GM18511 (cell line): ENCODE results near the gene FRY.

Experiments used
- ATAC-seq: cut with Tn5 transposase; IDR thresholded peaks from one replicate; pipeline ENCODE4 v1.9.1; 2021; ENCODE audit warnings: mild to moderate bottlenecking, moderate library complexity; ENCODE audit not compliant: unreplicated experiment

Gene FRY

DNA sequence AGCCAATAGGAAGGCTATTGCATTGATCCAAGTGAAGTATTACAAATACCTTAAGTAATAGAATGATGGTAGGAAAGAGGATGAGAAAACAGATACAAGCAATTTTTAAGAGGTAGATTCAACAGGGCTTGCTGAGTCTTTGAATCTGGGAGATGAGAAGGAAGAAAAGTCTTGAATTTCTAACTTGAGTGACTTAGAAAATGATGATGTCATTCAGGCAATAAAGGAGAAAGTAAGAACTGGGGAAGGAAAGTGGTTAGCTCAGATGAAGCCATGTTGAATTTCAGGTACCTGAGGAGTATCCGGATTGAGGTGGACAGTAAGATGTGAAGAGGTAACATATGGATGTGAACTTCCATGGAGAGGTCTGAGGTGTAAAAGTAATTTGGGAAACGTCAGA, 15.5 kb upstream of the FRY start:
- ATAC-seq, result no peak

DNA sequence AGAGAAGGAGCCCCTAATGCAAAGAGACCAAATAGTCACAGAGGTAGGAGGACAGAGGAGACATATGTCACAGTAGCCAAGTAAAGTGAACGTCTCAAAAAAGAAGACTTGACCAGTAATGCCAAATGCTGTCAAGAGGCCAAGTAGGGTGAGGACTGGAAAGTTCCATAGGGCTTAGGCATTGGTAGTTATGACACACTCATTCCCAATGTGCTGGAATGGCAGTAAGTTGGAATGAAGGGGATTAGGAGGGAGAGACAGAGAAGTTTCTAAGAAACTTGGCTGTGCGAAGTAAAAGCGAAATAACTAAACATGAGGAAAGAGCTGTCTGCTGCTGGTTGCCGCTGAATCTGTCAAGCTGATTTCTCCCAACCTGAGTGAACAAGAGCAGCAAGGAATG, 14.9 kb upstream of the FRY start:
- no peak for ATAC-seq

DNA sequence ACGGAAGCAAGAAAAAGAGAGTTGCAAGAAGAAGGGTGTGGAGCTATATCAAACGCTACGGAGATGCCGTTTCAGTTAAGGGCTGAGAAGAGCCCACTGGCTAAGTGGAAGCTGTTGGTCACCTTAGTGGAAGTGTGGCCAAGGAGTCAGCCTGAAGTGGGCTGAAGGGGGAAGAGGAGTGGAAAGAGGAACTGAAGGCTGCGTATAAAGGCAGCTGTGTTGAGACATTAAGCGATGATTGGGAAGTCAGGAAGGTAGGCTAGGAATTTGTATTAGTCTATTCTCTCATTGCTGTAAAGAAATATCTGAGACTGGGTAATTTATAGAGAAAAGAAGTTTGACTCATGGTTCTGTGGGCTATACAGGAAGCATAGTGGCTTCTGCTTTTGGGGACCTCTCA, 14.1 kb upstream of the FRY start:
- no peak for ATAC-seq

DNA sequence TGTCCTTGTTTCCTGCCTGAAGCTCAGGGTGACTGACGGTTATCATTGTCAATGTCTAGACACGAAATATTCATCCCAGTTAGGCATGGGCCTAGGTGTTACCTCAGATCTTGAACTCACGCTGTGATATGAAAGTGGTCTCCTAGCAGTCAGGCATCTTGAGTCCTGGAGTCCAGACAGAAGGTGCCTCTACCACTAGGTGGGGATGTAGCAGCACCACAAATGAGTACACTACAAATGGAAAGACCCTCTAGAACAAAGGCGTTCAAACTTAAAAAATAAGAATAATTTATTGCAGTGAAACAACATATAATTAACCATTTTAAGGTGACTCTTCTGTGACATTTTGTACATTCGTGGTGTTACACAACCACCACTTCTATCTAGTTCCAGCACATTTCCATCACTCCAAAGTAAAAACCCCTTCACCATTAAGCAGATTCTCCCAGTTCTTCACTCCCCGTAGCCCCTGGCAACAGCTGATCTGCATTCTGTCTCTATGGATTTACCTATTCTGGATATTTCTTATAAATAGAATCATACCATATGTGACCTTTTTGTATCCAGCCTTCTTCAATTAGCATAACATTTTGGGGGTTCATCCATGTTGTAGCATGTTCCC, 11.9 kb upstream of the FRY start:
- peak; percentile 78 for ATAC-seq

DNA sequence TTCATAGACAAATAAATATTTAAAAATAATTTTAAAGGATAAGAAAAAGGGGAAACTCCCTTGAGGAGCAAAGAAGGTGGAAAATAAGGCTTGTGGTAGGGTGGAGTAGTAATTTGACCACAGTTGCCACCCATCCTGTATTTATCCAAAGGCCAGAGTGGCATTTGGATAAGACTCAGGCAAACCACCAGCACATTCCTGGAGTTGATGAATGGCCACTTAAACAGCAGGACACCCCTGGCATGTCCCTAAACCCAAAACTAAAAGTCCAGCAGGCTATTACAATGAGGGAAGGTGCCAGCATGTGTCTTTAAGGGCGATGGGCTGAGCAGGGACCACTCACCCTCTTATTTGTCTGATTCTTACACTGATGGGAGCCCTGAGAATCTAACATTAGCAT, 9.8 kb upstream of the FRY start:
- ATAC-seq, result no peak

DNA sequence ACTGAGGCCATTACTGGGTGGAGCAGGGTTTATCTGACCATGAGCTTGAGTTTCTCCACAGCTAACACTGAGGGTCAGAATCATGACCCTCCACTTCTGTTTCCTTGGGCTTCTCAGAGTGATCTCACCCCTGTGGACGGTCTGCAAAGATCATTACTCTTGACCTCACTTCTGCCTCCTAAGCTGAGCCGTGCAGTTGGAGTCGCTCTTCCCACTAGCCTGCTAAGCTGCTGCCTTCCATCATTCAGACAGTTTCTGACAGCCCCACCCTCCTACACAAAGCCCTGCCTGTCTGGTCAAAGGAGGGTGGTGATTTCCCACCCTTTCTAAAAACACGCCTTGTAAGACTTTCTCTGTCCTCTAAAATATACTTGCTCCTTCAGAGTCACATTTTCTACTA, 9.3 kb upstream of the FRY start:
- ATAC-seq, result no peak

DNA sequence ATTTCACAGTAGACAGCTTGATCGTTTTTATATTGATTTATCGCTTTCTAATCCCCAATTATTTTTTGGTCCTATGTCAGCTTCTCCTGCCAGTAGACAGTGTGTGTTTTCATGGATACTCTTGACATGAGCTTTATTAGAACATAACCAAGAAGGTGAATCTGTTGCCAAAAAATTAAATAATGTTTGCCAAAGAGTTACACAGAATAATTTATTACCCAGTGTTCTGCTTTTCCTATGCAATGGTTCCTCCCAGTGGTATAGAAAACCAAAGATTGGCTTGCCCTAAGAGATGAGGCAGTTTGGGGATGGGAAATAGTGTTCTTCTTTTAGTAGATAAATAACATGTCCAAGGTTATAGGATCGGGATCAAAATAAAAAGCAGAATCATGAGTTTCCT, 8.5 kb upstream of the FRY start:
- no peak for ATAC-seq

DNA sequence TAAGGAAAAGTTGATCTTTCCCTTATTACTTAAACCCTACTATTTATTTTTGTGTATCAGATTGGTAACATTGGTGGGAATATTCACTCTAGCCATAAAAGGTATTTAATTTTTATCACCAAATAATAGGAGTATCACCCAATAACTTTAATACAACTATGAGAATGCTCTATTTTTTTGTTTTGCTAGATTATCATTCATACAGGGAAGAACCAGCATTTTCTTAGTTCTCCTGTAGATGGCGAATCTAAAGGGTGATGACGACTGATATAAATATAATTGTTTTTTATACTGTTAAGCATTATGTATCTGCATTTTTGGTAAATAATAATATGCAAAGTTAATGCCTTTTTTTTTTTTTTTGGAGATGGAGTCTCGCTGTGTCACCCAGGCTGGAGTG, 7.9 kb upstream of the FRY start:
- ATAC-seq, result no peak

DNA sequence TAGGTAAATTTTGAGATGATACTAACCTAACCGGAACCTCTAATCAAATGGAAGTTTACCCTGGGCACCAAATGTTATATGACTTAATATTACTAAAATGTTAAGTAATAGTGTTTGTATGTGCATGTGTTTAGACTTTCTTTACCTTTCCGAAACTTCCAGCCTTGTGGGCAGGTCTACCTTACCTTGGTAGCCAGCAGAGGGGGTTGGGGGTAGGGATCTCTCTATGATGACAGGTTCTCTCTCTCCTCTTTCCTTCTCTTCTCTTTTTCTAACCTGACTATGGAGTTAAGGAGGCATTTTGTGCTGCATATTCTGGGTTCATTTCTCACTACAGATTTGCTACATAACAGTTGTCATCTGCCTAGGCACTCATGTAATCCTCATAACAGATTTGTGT, 6.8 kb upstream of the FRY start:
- ATAC-seq, result no peak

DNA sequence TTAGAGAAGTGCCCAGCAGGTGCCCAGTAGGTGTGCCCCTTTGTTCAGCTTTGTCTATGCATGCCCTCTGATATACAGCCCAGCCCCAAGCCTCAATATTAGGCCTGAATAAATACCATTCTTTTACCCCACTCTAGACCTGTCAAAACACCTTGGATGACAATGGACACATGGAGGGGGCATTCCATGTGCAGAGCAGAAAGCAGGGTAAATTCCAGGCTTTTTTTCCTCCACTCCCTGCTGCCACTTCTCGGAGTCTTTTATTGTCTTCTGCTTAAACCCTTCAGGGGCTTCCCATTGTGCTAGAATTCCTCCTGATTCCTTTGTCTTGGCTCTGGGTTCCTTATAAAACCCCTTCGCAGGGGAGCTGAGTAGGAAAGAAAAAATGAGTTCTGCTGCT, 5.8 kb upstream of the FRY start:
- no peak for ATAC-seq

DNA sequence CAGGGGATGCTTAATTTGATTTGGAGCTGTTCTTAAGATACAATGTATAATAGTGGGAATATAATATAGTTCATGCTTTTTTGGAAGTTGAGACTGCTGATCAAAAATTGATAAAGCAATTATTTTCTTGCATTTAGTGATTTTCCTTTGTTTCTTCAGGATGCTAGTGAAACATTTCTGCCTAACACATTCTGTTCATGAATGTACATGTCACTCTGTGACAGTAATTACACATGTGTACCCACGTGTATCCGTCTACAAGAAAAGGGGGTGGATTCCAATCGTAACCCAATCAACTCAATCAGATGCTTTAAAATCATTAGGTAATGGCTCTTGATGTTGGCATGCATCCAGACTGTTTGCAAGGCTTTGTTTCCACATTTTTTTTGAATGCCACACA, 5.0 kb upstream of the FRY start:
- no peak for ATAC-seq

DNA sequence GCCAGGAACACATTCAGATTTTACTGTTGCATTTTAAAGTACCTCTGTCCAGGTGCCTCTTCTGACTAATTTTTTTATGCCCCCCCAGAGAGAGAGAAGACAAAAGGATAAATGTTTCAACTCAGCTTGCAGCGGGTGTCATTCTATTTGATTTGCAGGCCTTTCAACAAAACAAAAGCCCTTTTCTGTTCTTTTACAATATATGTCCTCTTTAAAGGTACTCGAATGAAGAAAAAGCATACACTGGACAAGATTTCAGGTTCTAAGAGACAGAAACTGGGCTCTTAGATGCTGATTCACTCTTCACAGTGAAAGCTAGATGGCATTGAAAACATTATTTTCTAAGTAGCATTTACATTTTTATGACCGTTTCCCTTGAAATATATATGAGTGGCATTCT, 2.9 kb upstream of the FRY start:
- ATAC-seq, result no peak

DNA sequence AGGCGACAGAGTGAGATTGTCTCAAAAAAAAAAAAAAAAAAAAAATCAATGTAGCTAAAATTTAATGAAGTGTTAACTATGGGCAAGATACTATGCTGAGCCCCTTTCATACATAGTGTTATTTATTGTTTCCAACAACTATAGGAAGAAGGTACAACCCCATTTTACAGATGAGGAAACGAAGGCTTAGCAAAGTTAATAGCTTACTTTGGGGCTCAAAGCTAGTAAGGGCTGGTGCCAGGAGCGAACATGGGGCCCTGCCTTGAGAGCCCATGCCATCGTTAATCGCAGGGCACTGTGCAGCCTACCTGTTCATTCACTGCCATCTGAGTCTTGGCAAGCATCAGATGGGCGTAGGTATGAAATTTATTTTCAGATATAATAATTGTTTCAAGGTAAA, 1.9 kb upstream of the FRY start:
- no peak for ATAC-seq

DNA sequence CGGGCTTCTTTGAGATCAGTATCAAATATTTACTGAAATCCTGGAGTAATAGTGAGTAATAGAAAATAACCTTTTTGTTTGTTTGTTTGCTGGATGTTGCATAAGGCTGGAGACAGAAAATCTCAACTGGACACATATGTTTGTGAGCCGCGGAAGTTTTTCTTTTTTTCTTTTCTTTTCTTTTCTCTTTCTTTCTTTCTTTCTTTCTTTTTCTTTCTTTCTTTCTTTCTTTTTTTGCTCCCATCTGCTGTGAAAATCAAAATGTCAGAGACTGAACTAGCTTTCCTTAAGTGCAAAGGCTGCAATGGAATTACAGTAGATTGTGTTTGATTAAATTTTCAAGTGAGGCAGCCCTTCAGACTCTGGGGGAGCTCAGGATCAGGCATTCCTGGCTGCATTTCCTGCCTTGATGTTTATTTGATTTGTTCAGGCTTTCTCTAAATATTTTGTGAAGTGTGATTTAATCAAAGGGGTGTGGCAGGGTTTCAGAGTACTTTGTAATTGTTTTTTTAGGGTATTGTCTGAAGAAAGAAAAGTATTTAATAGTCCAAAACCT, 319 bp downstream of the FRY start:
- no peak for ATAC-seq

DNA sequence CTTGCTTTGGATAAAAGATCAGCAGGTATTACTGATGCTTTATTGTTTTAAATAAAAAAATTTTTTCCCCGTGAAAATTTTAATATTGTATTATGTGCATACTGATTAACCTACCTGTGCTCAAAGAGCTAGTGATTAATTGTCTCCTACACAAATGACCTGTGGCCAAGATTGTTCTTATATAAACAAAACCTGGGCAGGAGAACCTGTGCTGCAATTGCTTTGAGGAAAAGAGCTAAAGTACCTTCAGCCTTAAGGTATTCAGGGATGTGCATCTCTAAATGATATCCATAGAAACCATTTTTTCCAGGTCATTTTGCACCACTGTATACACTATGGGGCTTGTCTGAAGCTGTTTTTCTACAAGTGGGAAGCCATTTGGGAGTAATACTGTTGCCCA, 1.2 kb downstream of the FRY start:
- no peak for ATAC-seq

DNA sequence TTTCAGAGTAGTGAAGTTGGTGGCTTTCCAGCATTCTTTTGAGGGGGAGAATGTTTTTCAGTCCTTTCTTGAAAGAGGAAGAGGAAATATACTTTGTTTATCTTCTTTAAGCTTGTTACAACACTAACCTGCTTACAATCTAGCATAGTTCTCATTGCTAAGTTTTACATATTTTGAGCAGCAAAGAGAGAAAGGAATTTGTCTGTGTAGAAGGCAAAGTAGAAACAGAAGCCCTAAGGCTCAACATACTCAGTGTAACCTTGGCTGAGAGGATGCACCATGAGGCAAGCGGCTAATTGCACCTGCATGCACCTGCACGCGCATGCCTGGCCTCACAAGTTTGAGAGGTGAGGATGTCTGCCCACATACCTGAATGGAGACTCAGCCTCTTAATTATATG, 2.2 kb downstream of the FRY start:
- ATAC-seq, result no peak

DNA sequence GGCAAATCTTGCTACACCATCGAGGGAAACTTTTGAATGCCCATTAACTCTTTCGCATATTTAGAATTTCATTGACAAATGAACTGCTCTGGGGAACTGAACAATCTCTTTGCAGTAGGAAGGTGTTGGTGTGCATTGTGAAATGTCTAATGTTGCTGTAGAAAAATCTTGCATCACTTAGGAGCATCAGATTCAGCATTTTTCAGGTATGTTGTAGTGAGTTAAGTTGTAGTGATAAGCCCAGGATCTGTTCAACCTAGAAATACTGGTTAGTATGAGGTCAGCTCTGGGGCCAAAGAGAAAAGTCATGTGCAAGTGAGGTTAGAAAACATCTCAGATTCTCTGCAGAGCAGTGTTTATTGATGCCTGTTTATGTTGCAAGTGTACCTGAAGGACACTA, 4.1 kb downstream of the FRY start:
- no peak for ATAC-seq

DNA sequence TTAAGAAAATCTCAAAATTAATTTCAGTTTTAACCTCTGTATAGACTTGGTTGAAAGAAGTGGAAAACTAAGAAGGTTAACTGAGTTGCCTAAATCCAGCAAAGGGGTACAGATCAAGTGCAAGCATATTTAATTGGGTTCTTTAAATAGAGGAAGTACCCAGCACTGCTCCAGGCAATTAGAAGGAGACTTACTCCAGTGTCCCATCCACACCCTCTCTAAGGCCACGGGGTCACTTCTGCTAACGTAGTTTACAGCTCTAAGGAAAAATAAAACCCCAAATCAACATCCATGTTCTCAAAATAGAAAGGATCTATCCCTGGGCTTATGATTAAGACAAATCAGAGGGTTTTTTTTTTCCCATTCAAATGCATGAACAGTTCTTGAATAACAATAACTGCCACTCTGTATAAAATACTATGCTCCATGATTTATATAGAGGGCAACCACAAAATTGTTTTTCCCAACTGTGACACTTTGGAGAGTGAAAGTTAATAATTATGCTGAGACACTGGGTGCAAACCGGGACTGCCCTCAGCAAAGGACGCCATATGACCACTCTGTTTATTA, 4.6 kb downstream of the FRY start:
- ATAC-seq, result no peak

DNA sequence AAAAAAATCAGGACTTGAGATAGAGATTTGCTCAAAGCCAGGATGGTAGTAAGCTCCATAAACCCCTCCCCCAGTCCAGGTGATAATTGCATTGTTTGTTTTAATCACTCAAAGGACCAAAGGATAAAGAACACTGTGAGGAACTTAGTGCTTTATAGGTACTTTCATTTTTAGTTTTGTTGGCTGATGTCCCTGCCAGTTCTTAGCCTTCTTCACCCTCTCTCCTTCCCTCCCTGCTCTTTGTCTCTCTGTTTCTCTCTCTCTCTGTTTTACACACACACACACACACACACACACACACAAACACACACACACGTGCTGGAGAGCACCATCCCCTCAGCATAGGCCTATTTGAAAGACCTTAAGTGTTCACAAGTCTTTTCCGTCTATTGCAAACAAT, 5.2 kb downstream of the FRY start:
- ATAC-seq, result no peak

DNA sequence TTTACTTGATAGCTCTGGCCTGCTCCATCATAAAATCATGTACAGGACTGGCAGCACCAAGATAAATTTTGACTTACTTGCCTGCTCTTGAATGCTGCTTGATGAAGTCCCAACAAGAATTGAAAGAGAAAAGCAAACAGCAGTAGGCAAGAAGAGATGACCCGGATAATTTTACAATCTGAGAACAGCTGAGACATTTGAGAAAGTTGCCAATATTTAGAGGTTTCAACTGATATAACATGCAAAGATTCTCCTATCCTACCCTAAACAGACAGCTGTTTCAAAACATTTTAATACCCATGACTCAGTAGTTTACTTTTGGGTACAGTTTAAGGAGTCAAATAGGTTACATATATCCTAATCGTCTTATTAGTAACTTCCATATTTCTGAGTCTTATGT, 5.9 kb downstream of the FRY start:
- ATAC-seq, result no peak

DNA sequence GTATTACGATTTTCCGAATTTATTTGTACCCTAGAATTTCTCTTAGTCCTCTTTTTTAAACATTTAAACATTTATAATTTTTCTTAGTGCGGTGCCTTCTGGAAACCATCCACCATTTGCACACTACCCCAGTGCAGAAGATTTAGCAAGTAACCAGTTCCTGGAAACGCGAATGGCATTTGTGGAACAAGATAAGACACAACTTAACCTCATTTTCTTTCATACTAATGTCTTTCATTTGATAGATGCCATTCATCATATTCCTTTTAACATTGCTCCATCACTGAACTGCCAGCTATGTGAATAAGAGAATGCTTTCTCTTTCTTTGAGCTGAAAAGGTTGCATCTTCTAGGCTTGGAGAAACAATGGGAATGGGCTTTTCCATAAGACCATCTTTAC, 6.8 kb downstream of the FRY start:
- no peak for ATAC-seq

DNA sequence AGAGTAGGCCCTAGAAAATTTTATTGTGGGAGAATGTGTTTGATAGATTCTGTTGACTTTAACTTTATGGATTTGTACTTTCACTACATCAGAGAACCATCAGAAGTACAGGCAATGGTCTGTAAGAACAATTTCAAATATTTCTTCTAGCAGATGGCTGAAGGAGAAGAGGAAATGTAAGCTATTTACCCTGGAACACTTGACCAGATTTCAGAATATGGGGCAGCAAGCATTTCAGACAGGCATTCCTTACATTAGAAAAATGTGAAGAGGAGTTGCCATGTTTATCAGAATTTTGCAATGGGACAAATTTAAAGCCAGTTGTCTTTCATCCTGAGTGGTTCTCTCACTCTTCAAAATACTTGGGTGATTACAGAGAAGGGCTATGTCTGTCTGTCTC, 7.5 kb downstream of the FRY start:
- ATAC-seq, result no peak

DNA sequence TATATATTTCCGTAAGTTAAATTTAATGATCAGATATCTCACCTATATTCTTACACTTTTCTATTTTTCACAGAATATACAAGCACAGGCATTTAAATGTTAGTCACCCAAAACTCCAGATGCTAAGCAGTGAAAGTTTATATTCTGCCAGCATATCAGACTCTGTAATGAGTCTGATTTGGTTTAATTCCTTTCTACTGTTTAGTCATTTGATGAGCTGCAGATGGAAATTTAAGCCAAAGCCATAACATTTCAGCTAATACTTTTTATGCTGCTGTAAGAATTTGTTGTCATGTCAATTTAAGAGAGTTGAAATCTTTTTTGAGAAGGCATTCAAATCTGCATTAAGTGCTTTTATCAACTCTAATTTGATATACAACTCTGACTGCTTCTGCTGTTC, 8.0 kb downstream of the FRY start:
- no peak for ATAC-seq
